A673 (cell line): Measurements from ENCODE around the gene ZNF775.

Source experiments
- CTCF ChIP-seq: fragments of 300-800, 200-600 bp; sonication (generic); conservative IDR thresholded peaks from 2 replicates; pipeline ENCODE4 v1.5.1; 2017; ENCODE audit warnings: low read depth, mild to moderate bottlenecking, antibody characterized with exemption, low read length, moderate library complexity, mixed read lengths
- EZH2 ChIP-seq: fragments of 200-600 bp; sonication (generic); IDR thresholded peaks from 2 replicates; pipeline ENCODE4 v1.6.1; 2017; ENCODE audit warnings: borderline replicate concordance, low read depth, mild to moderate bottlenecking, mixed read lengths, antibody characterized with exemption, low read length; ENCODE audit not compliant: poor library complexity, severe bottlenecking

GRCh38 chr7:150388306-150388705 is 9.2 kb downstream of the ZNF775 start:
- TF ChIP-seq CTCF (no peak), EZH2 (no peak)
